IPS DF 4.7 (cell line): ENCODE data around the gene EID2B.

Source experiments
- DNase-seq: peaks from one replicate; pipeline ENCODE4 v3.0.0-alpha.2; 2013; ENCODE audit warnings: low spot score; ENCODE audit errors: extremely low read depth

EID2B gene, protein sequence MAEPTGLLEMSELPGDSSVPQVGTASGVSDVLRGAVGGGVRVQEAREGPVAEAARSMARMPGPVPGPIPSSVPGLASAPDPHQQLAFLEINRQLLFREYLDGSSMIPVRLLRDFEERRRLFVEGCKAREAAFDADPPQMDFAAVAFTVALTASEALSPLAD

DNA sequence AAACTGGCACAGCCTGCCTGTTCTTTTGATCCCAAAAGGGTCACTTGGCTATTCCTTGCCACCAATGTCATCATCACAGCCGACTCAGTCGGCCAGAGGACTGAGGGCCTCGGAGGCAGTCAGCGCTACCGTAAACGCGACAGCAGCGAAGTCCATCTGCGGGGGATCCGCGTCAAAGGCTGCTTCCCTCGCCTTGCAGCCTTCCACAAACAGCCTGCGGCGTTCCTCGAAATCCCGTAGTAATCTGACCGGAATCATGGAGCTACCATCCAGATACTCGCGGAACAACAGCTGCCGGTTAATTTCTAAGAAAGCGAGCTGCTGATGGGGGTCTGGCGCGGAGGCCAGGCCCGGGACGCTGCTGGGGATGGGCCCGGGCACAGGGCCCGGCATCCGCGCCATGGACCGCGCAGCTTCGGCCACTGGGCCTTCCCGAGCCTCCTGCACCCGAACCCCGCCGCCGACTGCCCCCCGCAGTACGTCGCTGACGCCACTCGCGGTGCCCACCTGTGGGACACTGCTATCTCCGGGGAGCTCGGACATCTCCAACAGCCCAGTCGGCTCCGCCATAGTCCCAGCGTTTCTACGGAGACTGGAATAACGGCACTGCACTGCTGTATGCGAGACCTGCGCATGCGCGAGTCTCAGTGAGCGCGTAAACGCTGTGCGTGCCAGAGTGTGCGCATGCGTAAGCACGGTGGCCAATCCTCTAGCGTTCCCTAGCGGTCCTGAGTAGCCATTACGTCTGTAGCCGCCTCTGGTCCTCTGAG, at the start of gene EID2B:
TSS of gene EID2B (minus strand) at position 620 of the 770 bp plus-strand sequence. CDS start at position 570, 50 bp downstream.
- peak; percentile 96 for DNase-seq

DNA sequence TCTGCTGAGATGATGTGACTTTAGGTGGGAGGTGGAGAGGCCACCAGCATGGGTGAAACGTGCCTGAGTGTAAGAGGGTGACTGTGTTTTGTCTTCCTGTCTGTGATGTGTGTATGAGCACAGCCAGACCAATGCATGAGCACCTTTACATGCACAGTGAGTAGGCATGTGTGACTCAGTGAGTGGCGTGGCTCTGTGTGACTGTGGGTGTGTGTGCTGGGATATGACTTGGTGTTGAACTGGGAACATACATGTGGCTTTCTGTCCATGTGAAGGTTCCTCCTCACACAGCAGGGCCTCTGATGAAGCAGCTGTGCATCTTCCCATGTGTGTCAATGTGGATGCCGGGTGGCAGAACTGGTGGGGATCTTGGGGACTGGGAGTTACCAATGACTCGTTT, 49.8 kb upstream of the EID2B start:
- no peak for DNase-seq

- DNase-seq = no peak
Observed at GRCh38 chr19:39568604-39569003, 36.0 kb upstream of the EID2B start.

DNA sequence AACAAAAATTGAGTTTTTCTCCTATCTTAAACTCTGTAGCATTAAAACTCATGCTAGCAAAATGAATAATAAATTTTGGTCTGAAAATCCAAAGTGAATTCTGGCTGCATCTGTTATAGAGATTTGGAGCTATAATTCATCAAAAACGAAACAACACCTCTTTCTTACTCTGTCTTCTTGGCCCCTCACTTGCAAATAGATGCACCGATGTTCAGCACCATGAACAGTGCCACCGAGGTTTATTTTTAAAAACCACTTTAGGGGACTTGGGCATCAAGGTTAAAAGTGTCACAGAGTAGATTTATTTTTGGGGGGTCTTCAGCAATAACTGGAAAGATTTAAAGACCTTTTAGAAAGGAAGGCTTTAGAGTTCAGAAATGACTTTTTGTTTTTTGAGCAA, 33.4 kb upstream of the EID2B start:
- no peak for DNase-seq

GRCh38 chr19:39563408-39563807, 30.8 kb upstream of the EID2B start:
- no peak for DNase-seq

- DNase-seq = no peak
Observed at GRCh38 chr19:39558624-39559117, 26.0 kb upstream of the EID2B start.

DNA sequence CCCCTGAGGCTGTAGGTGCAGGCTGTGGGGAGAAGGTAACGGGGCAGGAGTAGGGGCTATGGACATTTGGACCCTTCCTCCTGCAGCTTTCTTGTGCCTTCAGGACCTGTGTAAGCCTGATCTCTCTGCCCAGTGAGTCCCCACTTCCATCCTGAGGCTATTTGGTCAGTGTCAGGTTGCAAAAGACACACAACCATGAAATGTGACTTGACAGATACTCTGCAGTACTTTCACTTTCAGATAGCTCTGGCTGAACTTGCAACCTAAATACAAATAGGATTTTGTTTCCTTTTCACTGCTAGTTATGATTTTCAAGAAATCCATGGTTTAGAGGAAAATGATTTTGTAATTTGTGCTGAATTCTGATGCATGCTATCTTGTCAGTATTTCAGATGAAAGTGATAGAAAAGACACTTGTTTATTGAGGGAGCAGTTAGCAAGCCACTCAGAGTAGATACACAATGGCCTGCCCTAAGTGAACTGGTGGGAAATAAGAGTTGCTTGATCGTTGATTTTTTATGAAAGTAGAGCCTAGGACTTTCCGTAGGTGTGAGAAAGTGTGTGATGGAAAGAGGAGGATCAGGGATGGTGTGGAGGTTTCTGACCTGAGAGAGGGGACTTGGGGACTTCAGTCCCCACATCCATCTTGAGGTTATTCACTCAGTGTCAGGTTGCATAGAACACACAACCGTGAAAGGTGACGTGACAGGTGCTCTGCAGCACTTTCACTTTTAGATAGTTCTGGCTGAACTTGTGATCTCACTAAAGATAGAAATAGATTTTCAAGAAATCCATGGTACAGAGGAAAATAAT, 25.4 kb upstream of the EID2B start:
- no peak for DNase-seq

DNA sequence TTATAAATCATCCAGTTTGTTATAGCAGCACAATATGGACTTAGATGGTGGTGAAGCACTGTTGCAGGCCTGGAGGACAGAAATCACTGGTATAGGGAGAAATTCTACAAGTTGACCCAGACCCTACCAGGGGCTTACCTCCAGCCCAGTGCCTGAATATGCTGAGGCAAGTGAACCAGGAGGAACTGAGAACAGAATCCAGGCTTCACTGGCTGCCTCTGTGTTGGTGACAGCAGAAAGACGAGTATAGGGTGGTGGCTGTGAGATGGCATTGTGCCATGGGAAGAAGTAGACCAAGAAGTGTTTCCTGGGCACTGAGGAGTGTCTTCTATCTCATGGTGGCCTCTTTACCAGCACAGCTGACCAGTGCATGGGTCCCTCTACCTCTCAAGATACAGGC, 23.2 kb upstream of the EID2B start:
- DNase-seq = no peak

GRCh38 chr19:39554701-39555311, 22.2 kb upstream of the EID2B start:
- DNase-seq = no peak

DNA sequence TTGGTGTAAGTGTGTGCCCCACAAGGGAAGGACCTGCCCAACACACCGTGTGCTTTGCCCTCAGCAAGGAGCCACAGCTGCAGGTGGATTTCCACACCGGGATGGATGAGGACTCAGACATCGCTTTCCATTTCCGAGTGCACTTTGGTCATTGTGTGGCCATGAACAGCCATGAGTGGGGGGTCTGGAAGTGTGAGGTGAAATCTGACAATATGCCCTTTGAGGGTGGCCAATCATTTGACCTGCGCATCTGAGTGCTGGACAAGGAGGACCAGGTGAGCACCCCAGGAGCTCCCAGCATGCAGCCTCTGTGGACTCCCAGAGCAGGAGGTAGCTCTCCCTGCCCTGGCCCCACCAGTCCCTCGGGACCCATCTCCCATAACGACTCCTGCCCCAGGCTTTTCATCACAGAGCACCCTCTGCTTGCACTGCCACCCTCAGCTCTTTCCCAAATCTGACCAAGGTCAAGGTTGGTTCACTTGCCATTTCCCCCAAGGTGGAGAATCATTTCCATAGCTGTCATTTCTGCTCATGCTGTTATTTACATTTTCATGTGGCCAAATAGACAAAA, 20.5 kb upstream of the EID2B start:
- no peak for DNase-seq

DNA sequence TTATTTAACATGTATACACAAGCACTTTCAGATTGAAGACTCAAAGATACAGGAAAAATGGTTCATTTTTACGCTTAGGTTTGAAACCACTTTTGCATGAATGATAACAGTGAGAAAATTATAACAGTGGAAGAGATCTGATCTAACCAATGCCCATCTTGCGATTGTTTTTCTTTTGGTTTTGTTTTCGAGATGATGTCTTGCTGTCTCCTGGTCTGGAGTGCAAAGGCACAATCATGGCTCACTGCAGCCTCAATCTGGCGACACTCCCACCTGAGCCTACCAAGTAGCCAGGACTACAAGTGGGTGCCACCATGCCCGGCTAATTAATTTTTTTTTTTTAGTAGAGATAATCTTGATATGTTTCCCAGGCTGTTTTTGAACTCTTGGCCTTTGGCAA, 17.5 kb upstream of the EID2B start:
- no peak for DNase-seq

DNA sequence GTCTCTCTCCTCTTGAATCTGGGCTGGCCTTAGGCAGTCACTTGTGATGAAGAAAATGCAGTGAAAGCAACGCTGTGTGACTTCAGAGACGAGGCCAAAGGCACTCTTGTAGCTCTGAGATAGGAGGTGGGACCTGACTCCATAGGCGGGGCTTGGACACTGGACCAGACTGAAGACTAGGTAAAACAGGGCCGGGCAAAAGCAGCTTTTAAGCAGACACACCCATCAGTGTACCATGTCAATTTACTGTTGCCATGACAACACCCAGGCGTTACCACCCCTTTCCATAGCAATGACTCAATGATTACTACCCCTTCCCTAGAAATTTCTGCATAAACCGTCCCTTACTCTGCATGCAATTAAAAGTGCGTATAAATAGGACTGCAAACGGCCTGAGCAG, 13.9 kb upstream of the EID2B start:
- no peak for DNase-seq

DNA sequence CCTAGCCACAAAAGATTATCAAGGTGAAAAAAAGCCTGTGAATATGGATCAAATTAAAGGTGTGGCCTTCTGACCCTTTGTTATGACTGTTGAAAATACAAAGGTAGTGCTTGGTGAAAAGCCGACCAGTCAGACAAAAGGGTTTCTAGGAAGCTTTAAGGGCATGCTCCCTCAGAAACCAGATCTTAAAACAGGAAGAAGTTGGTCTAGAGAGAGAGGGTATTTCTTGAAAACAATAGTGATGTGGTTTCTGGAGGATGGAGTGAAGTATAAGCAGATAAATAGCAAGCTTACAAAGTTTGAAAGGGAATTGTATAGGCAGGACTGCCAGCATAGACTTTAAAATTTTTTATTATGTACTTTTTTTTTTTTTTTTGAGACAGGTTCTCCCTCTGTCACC, 12.3 kb upstream of the EID2B start:
- DNase-seq = no peak

DNA sequence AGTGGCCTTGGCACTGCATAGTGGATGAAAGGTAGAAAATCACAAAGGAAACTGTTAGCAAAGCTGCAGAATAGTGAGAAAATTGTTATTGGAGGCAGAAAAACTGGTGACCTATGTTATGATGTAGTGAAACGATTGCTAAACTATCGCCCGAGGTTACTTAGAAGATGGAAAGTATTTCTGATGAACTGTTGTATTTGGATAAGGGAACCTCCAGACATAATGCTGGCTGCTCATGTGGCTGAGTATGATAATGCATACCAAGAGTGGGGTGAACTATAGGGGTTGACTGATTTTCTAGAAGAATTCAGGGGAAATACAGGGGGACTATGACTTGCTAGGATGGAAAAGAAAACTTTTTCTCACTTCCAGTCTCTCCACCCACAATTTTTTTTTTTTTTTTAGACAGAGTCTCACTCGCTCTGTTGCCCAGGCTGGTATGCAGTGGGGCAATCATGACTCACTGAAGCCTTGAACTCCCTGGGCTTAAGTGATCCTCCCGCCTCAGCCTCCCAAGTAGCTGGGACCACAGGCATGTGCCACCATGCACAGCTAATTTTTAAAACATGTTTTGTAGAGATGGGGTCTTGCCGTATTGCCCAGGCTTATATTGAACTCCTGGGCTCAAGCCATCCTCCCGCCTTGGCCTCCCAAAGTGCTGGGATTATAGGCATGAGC, 11.7 kb upstream of the EID2B start:
- no peak for DNase-seq

GRCh38 chr19:39543477-39543857, 10.8 kb upstream of the EID2B start:
- DNase-seq = no peak

DNA sequence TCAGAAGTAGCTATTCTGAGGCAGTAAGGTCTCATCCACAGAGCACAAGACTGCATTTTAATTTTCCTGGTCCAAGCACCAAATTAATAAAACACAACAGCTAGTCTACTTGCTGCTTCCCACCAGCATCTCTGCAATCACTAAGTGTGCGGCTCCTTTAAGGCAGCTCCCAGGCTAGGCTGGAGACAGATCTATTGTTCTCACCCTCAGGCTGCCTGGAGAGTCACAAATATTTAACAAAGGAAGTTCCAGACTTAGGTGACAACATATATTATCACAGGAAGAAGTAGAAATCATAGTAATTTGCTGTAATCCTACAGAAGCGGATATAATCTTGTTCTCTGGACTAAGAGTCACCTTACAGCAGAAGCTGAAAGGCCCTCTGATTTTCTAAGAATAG, 9.6 kb upstream of the EID2B start:
- no peak for DNase-seq

GRCh38 chr19:39540333-39540673, 7.7 kb upstream of the EID2B start:
- DNase-seq = no peak

DNA sequence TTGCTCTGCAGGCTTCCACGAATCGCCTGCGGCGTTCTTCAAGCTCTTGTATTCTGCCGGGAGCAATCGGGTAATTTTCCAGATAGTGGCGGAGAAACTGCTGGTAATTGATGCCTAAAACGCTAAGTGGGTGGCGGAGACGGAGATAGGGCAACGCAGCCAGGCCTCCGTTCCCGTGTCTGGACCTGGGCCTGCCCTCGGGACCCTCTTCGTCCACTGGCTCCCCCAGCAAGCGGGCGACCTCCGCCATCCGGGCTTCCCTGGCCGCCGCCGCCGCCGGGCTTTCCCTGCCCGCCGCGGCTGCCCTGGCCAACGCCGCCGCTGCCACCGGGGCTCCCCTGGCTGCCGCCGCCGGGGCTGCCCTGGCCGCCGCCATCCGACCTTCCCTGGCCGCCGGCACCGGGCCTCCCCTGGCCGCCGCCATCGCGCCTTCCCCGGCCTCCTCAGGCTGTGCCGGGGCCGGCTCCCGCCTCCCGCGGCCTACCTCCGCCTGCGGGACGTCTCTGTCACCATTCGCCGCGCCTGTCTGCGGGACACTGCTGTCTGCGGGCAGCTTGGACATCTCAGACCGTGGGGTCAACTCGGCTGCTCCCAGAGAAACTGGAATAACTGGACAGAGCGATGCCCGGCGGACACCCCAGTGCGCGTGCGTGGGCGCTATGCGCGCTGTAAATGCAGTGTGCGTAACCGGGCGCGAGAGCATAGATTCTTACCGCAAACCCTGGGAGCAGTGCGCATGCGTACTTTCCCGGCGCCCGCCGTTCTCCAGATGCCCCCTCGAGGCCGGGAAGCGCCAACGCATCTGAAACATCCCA, 7.1 kb upstream of the EID2B start, which contains the start of gene EID2:
TSS of gene EID2 (minus strand) at position 644 of the 815 bp plus-strand sequence. CDS start at position 562, 82 bp downstream.
- peak; percentile 58 for DNase-seq

DNA sequence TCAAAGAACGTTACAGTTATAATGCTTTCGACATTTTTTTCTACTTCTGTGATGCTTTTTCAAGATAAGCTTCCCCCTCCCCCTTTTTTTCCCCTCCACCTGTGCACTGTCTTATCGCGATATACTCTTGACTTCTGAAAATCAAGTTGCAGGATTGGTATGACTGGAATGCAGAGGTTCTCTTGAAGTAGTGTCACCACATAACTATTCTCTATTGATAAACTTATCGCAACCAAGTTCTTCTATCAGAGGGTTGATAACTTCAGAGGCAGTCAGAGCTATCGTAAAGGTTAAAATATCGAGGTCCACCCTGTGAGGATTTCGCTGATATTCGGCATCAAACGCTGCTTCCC, 6.5 kb upstream of the EID2B start:
- no peak for DNase-seq

DNA sequence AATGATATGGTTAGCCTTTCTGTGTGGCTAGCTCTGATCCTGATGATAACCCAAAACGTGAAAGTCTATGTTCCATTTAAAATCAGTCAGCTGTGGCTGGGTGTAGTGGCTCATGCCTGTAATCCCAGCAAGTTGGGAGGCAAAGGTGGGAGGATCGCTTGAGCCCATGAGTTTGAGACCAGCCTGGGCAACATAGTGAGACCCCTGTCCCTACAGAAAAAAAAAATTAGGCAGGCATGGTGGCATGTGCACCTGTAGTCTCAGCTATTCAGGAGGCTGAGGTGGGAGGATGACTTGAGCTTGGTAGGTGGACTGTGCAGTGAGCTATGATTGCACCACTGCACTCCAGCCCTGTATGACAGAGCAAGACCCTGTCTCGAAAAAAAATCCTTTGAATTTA, 1.1 kb upstream of the EID2B start:
- DNase-seq = no peak
